Natural killer cell (primary cell): Measurements from ENCODE around the gene PLXNC1. TPM values are rescaled to one million over a fixed set of nuclear protein-coding genes. Genes with fewer than 3 reads are reported as not detected.

Source experiments
- ATAC-seq, 3 donors: fragments of 150-1000 bp in 2 of 3; fragments of 200-7000 bp in 1 of 3; cut with Tn5 transposase; 1 replicate in 1 of 3; 2 replicates in 2 of 3; pipeline ENCODE4 v1.10.0; 2021; ENCODE audit warnings: mild to moderate bottlenecking in 2 of 3, moderate library complexity in 2 of 3
- DNase-seq, 2 donors: peaks; one replicate each; pipeline versions ENCODE4 v3.0.0 to v3.0.0-alpha.2; 2013 to 2021; ENCODE audit warnings: mixed read lengths in 1 of 2
- H3K27ac ChIP-seq: one replicate; pipeline ENCODE4 v1.5.1; 2013; ENCODE audit warnings: mild to moderate bottlenecking, low read length
- H3K27me3 ChIP-seq: one replicate; pipeline ENCODE4 v1.6.1; 2013; ENCODE audit warnings: low read length; ENCODE audit not compliant: control insufficient read depth, insufficient read depth
- H3K36me3 ChIP-seq: one replicate; pipeline ENCODE4 v1.6.1; 2013; ENCODE audit warnings: low read length; ENCODE audit not compliant: control insufficient read depth, insufficient read depth
- H3K4me1 ChIP-seq: one replicate; pipeline ENCODE4 v1.6.1; 2013; ENCODE audit warnings: low read length; ENCODE audit not compliant: control insufficient read depth, insufficient read depth
- H3K4me3 ChIP-seq: one replicate; pipeline ENCODE4 v1.5.1; 2013; ENCODE audit warnings: low read length
- H3K9me3 ChIP-seq: one replicate; pipeline ENCODE4 v1.6.1; 2013; ENCODE audit warnings: low read length; ENCODE audit not compliant: control insufficient read depth, insufficient read depth
- H3K27ac Mint-ChIP-seq, 2 donors: one replicate each; pipeline ENCODE4 v1.8.0; 2022; ENCODE audit warnings: mild to moderate bottlenecking in 2 of 2, mixed read lengths in 2 of 2, moderate library complexity in 1 of 2
- H3K27me3 Mint-ChIP-seq, 2 donors: one replicate each; pipeline ENCODE4 v1.8.0; 2022; ENCODE audit warnings: low read depth in 2 of 2, mixed read lengths in 2 of 2
- H3K36me3 Mint-ChIP-seq: one replicate; pipeline ENCODE4 v1.8.0; 2022; ENCODE audit warnings: mixed read lengths
- H3K4me1 Mint-ChIP-seq, 2 donors: one replicate each; pipeline ENCODE4 v1.8.0; 2022; ENCODE audit warnings: mixed read lengths in 2 of 2
- H3K4me3 Mint-ChIP-seq: one replicate; pipeline ENCODE4 v1.8.0; 2022; ENCODE audit warnings: mild to moderate bottlenecking, moderate library complexity, mixed read lengths
- H3K9me3 Mint-ChIP-seq, 2 donors: one replicate each; pipeline ENCODE4 v1.8.0; 2022; ENCODE audit warnings: mixed read lengths in 2 of 2
- WGBS: methylation state at CpG from one replicate; pipeline ENCODE4 v1.1.7; 2013; ENCODE audit warnings: missing lambda C conversion rate; ENCODE audit not compliant: insufficient coverage; 5-methylcytosine and 5-hydroxymethylcytosine counted together
- intact Hi-C: fragments of 100-400 bp; cut with micrococcal nuclease; formaldehyde crosslinking; loops from one replicate; pipeline ENCODE4 v1.14.2; 2022
- total RNA-seq, 4 donors: library from RNA; stranded (reverse); fragments of 120-200 nt in 1 of 4; gene quantifications; one replicate each; pipeline versions ENCODE4 v1.2.3 to v1.2.4, GENCODE V29; 2013 to 2022
- TF ChIP-seq, protein P1 (sequence below): fragments of 200-600 bp; IDR thresholded peaks from one replicate; pipeline ENCODE4 v1.8.0; 2022; ENCODE audit warnings: antibody characterized with exemption

The PLXNC1 gene
- total RNA-seq, 3 donors from 2014 or later (not counting 1 experiment from before 2014, with no cell fraction given): 22.0 to 30.7 (median 26.5) TPM

- Mint-ChIP-seq H3K9me3 (no peaks in the 10 kb centered on the region), H3K27me3 (no peaks in the 10 kb centered on the region), H3K4me1 (peaks cover 45 to 63% of the 10 kb centered on the region in 2 donors), H3K27ac (no peak overlapping the region), H3K36me3 (peaks cover 1% of the 10 kb centered on the region), H3K4me3 (no peak overlapping the region)
- 76% methylated on average over 5 of the region's 5 CpGs for WGBS
- no peak for ATAC-seq
- intact Hi-C loops: no loop called here
- no peak overlapping the region for H3K4me3 ChIP-seq
- H3K27ac ChIP-seq: no peak overlapping the region
- peak in 1 of 2 donors; percentile 10 for DNase-seq
- H3K36me3 ChIP-seq: peaks cover 6% of the 10 kb centered on the region
- H3K27me3 ChIP-seq: no peaks in the 10 kb centered on the region
- TF ChIP-seq, protein P1, sequence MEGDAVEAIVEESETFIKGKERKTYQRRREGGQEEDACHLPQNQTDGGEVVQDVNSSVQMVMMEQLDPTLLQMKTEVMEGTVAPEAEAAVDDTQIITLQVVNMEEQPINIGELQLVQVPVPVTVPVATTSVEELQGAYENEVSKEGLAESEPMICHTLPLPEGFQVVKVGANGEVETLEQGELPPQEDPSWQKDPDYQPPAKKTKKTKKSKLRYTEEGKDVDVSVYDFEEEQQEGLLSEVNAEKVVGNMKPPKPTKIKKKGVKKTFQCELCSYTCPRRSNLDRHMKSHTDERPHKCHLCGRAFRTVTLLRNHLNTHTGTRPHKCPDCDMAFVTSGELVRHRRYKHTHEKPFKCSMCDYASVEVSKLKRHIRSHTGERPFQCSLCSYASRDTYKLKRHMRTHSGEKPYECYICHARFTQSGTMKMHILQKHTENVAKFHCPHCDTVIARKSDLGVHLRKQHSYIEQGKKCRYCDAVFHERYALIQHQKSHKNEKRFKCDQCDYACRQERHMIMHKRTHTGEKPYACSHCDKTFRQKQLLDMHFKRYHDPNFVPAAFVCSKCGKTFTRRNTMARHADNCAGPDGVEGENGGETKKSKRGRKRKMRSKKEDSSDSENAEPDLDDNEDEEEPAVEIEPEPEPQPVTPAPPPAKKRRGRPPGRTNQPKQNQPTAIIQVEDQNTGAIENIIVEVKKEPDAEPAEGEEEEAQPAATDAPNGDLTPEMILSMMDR: no peak
- peaks cover 28% of the 10 kb centered on the region for H3K4me1 ChIP-seq
- H3K9me3 ChIP-seq: no peaks in the 10 kb centered on the region
Observed at GRCh38 chr12:94172031-94172430, 23.7 kb downstream of the PLXNC1 start.

- Histone ChIP-seq H3K9me3 (no peaks in the 10 kb centered on the region), H3K27ac (no peak overlapping the region), H3K4me1 (peaks cover 28% of the 10 kb centered on the region), H3K36me3 (peaks cover 6% of the 10 kb centered on the region), H3K27me3 (no peaks in the 10 kb centered on the region), H3K4me3 (no peak overlapping the region)
- Mint-ChIP-seq H3K4me3 (no peak overlapping the region), H3K27ac (no peak overlapping the region), H3K4me1 (peaks cover 51 to 58% of the 10 kb centered on the region in 2 donors), H3K27me3 (no peaks in the 10 kb centered on the region), H3K36me3 (peaks cover 11% of the 10 kb centered on the region), H3K9me3 (peaks cover 0 to 4% of the 10 kb centered on the region in 2 donors)
- TF ChIP-seq, protein P1: no peak
- peak in 1 of 2 donors; percentile 19 for DNase-seq
- ATAC-seq: peak in 2 of 3 donors; percentile 16 to 73
- 71% methylated on average over 9 of the region's 9 CpGs for WGBS
- intact Hi-C loops: no loop called here
Observed at GRCh38 chr12:94172973-94173372, 24.6 kb downstream of the PLXNC1 start.

- Histone ChIP-seq H3K27ac (peak overlapping the region; percentile 3), H3K4me1 (peaks cover 28% of the 10 kb centered on the region), H3K4me3 (no peak overlapping the region), H3K36me3 (peaks cover 6% of the 10 kb centered on the region), H3K9me3 (peaks cover 3% of the 10 kb centered on the region), H3K27me3 (no peaks in the 10 kb centered on the region)
- Mint-ChIP-seq H3K4me1 (peaks cover 50 to 55% of the 10 kb centered on the region in 2 donors), H3K27ac (peak overlapping the region; percentile 51 to 75), H3K36me3 (peaks cover 15% of the 10 kb centered on the region), H3K4me3 (peak overlapping the region; percentile 69), H3K9me3 (peaks cover 0 to 9% of the 10 kb centered on the region in 2 donors), H3K27me3 (no peaks in the 10 kb centered on the region)
- DNase-seq (peak in 1 of 2 donors; percentile 36), ATAC-seq (peak in 1 of 3 donors; percentile 77)
- intact Hi-C loops: no loop called here
- TF ChIP-seq, protein P1: no peak
- 12% methylated on average over 7 of the region's 7 CpGs for WGBS
Observed at GRCh38 chr12:94173660-94174265, 25.4 kb downstream of the PLXNC1 start.
